Neural cell (in vitro differentiated cells): ENCODE measurements around the gene AFF3. TPM values are rescaled to one million over a fixed set of nuclear protein-coding genes. Genes with fewer than 3 reads are reported as not detected.

Experiments
- H2AFZ ChIP-seq: fragments of 200-600, 300-800 bp; sonication (generic), shearing (Covaris generic); 2 replicates; pipeline ENCODE4 v1.6.0; 2014; ENCODE audit warnings: low read depth, mild to moderate bottlenecking, antibody characterized with exemption, low read length, moderate library complexity
- H3F3A ChIP-seq: fragments of 200-600 bp; shearing (Covaris generic); 2 replicates; pipeline ENCODE4 v1.6.1; 2016; ENCODE audit warnings: mild to moderate bottlenecking, moderate library complexity, mixed read lengths, antibody characterized with exemption, low read length; ENCODE audit not compliant: insufficient read depth, poor library complexity, severe bottlenecking
- H3K27ac ChIP-seq: fragments of 200-600, 300-800 bp; sonication (generic), shearing (Covaris generic); 2 replicates; pipeline ENCODE4 v1.5.1; 2014; ENCODE audit warnings: mild to moderate bottlenecking, low read length, moderate library complexity
- H3K27me3 ChIP-seq: fragments of 300-800, 200-600 bp; sonication (generic), shearing (Covaris generic); 2 replicates; pipeline ENCODE4 v1.6.0; 2014; ENCODE audit warnings: mild to moderate bottlenecking, low read depth, low read length, moderate library complexity; ENCODE audit not compliant: insufficient read depth
- H3K36me3 ChIP-seq: fragments of 300-800, 200-600 bp; sonication (generic), shearing (Covaris generic); 2 replicates; pipeline ENCODE4 v1.5.1; 2014; ENCODE audit warnings: mild to moderate bottlenecking, antibody characterized with exemption, low read length, moderate library complexity; ENCODE audit not compliant: insufficient read depth
- H3K4me2 ChIP-seq: fragments of 300-800, 200-600 bp; sonication (generic), shearing (Covaris generic); 2 replicates; pipeline ENCODE4 v1.6.0; 2014; ENCODE audit warnings: mild to moderate bottlenecking, low read length
- H3K4me3 ChIP-seq: fragments of 300-800, 200-600 bp; sonication (generic), shearing (Covaris generic); 2 replicates; pipeline ENCODE4 v1.5.1; 2014; ENCODE audit warnings: mild to moderate bottlenecking, low read length, moderate library complexity
- H3K79me2 ChIP-seq: fragments of 200-600 bp; shearing (Covaris generic); replicated peaks from 2 replicates; pipeline ENCODE4 v1.6.0; 2014; ENCODE audit warnings: mild to moderate bottlenecking, low read length, moderate library complexity; ENCODE audit not compliant: insufficient read depth
- H3K9ac ChIP-seq: fragments of 300-800, 200-600 bp; sonication (generic), shearing (Covaris generic); 2 replicates; pipeline ENCODE4 v1.6.1; 2016; ENCODE audit warnings: mild to moderate bottlenecking, low read length, mixed read lengths
- H3K9me2 ChIP-seq: fragments of 200-600 bp; shearing (Covaris generic); 2 replicates; pipeline ENCODE4 v1.6.1; 2016; ENCODE audit warnings: mild to moderate bottlenecking, low read length, mixed read lengths; ENCODE audit not compliant: insufficient read depth
- H3K9me3 ChIP-seq: fragments of 200-600, 300-800 bp; sonication (generic), shearing (Covaris generic); 2 replicates; pipeline ENCODE4 v1.6.1; 2016; ENCODE audit warnings: mild to moderate bottlenecking, mixed run types, low read length, moderate library complexity, mixed read lengths
- H4K20me1 ChIP-seq: fragments of 200-600 bp; shearing (Covaris generic); 2 replicates; pipeline ENCODE4 v1.6.1; 2016; ENCODE audit warnings: mild to moderate bottlenecking, mixed run types; ENCODE audit not compliant: insufficient read depth
- EZH2 ChIP-seq: fragments of 200-600, 300-800 bp; shearing (Covaris generic), sonication (generic); IDR thresholded peaks from 2 replicates; pipeline ENCODE4 v1.6.1; 2014; ENCODE audit warnings: antibody characterized with exemption, low read length, borderline replicate concordance, mild to moderate bottlenecking; ENCODE audit not compliant: insufficient read depth, poor library complexity, severe bottlenecking
- MXI1 ChIP-seq: fragments of 450-650 bp; conservative IDR thresholded peaks from 2 replicates; pipeline ENCODE4 v1.6.1; 2014; ENCODE audit warnings: antibody characterized with exemption, mild to moderate bottlenecking; ENCODE audit not compliant: poor library complexity, severe bottlenecking
- POLR2AphosphoS5 ChIP-seq: IDR thresholded peaks from 2 replicates; pipeline ENCODE4 v1.6.1; 2012
- RAD21 ChIP-seq: fragments of 450-650 bp; conservative IDR thresholded peaks from 2 replicates; pipeline ENCODE4 v1.6.1; 2014; ENCODE audit warnings: antibody characterized with exemption, mild to moderate bottlenecking, moderate library complexity
- SMC3 ChIP-seq: fragments of 450-650 bp; conservative IDR thresholded peaks from 2 replicates; pipeline ENCODE4 v1.6.1; 2014; ENCODE audit warnings: antibody characterized with exemption, mild to moderate bottlenecking, moderate library complexity; ENCODE audit not compliant: poor library complexity
- TAF1 ChIP-seq: IDR thresholded peaks from 2 replicates; pipeline ENCODE4 v1.6.1; 2012; ENCODE audit warnings: low read depth
- polyA plus RNA-seq: library from polyadenylated mRNA; depleted of rRNA; stranded (reverse); fragments of >200 nt; gene quantifications from 2 replicates; pipeline ENCODE4 v1.2.3, GENCODE V29; 2014
- TF ChIP-seq, protein P1 (sequence below): fragments of 450-650 bp; IDR thresholded peaks from 2 replicates; pipeline ENCODE4 v1.5.1; 2014; ENCODE audit warnings: antibody characterized with exemption, mild to moderate bottlenecking, moderate library complexity; ENCODE audit not compliant: poor library complexity, severe bottlenecking
- TF ChIP-seq, protein P2 (sequence below): IDR thresholded peaks from 2 replicates; pipeline ENCODE4 v1.6.1; 2012; ENCODE audit warnings: borderline replicate concordance

AFF3 gene
- polyA plus RNA-seq, 1 donor from 2014 or later = 5.1 TPM

DNA sequence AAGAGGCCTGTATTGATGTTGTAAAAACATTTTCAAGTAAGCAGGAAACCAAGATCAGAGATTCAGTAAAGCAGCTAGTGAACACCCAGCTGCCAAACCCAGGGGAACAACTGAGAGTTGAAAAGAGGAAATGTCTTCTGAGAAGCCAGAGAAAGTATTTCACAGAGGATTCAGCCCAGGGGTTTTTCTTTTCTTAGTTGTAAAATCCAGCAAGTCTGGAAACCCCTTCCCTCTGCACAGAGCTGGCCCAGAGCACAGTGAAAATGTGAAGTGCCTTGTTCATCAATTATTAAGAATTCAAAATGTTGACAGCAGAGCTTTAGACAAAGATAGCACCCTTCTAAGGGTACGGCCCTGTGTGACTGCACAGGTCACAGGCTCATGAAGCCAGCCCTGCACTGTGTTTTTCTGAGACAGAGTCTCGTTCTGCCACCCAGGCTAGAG, 28.4 kb downstream of the AFF3 start:
- Histone ChIP-seq H3K4me2 (no peak overlapping the region), H4K20me1 (no peaks in the 10 kb centered on the region), H3K4me3 (no peak overlapping the region), H2AFZ (no peak overlapping the region), H3K27me3 (no peaks in the 10 kb centered on the region), H3K36me3 (no peaks in the 10 kb centered on the region), H3K79me2 (no peaks in the 10 kb centered on the region), H3K27ac (no peak overlapping the region), H3K9me2 (no peaks in the 10 kb centered on the region), H3K9ac (no peak overlapping the region), H3K9me3 (no peaks in the 10 kb centered on the region), H3F3A (no peaks in the 10 kb centered on the region)
- TF ChIP-seq, protein P1, sequence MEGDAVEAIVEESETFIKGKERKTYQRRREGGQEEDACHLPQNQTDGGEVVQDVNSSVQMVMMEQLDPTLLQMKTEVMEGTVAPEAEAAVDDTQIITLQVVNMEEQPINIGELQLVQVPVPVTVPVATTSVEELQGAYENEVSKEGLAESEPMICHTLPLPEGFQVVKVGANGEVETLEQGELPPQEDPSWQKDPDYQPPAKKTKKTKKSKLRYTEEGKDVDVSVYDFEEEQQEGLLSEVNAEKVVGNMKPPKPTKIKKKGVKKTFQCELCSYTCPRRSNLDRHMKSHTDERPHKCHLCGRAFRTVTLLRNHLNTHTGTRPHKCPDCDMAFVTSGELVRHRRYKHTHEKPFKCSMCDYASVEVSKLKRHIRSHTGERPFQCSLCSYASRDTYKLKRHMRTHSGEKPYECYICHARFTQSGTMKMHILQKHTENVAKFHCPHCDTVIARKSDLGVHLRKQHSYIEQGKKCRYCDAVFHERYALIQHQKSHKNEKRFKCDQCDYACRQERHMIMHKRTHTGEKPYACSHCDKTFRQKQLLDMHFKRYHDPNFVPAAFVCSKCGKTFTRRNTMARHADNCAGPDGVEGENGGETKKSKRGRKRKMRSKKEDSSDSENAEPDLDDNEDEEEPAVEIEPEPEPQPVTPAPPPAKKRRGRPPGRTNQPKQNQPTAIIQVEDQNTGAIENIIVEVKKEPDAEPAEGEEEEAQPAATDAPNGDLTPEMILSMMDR = no peak
- TF ChIP-seq SMC3 (no peak), EZH2 (no peak), RAD21 (no peak), MXI1 (no peak), POLR2AphosphoS5 (no peak), TAF1 (no peak)

DNA sequence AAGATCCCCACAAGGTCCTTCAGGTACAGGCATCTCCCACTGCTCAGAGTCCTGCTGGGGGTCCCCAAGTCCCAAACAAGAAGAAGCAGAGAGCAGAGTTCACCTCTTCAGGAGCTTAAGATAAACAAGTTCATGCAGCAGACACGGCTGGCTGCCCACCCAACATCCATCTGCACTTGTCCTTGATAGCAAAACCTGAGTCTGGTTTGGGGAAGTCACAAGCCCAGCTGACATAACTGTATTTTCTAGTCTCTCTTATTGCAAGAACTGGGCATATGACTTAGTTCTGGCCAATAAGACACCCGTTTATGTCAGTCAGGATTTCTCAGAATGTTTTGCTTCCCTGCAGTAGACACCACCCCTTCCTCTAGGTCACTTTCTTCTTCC, 31.8 kb downstream of the AFF3 start:
- H3K9ac ChIP-seq = no peak overlapping the region
- no peaks in the 10 kb centered on the region for H4K20me1 ChIP-seq
- no peaks in the 10 kb centered on the region for H3K79me2 ChIP-seq
- no peaks in the 10 kb centered on the region for H3K9me2 ChIP-seq
- H3F3A ChIP-seq = no peaks in the 10 kb centered on the region
- no peak for TF ChIP-seq SMC3
- TF ChIP-seq, protein P2, sequence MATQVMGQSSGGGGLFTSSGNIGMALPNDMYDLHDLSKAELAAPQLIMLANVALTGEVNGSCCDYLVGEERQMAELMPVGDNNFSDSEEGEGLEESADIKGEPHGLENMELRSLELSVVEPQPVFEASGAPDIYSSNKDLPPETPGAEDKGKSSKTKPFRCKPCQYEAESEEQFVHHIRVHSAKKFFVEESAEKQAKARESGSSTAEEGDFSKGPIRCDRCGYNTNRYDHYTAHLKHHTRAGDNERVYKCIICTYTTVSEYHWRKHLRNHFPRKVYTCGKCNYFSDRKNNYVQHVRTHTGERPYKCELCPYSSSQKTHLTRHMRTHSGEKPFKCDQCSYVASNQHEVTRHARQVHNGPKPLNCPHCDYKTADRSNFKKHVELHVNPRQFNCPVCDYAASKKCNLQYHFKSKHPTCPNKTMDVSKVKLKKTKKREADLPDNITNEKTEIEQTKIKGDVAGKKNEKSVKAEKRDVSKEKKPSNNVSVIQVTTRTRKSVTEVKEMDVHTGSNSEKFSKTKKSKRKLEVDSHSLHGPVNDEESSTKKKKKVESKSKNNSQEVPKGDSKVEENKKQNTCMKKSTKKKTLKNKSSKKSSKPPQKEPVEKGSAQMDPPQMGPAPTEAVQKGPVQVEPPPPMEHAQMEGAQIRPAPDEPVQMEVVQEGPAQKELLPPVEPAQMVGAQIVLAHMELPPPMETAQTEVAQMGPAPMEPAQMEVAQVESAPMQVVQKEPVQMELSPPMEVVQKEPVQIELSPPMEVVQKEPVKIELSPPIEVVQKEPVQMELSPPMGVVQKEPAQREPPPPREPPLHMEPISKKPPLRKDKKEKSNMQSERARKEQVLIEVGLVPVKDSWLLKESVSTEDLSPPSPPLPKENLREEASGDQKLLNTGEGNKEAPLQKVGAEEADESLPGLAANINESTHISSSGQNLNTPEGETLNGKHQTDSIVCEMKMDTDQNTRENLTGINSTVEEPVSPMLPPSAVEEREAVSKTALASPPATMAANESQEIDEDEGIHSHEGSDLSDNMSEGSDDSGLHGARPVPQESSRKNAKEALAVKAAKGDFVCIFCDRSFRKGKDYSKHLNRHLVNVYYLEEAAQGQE = no peak
- TF ChIP-seq EZH2 = no peak
- TF ChIP-seq MXI1 = no peak
- no peak for TF ChIP-seq POLR2AphosphoS5
- no peak for TF ChIP-seq TAF1
- no peaks in the 10 kb centered on the region for H3K36me3 ChIP-seq
- H3K27ac ChIP-seq = no peak overlapping the region
- H3K27me3 ChIP-seq = peaks cover 10% of the 10 kb centered on the region
- H2AFZ ChIP-seq = no peak overlapping the region
- H3K4me2 ChIP-seq = no peak overlapping the region
- H3K9me3 ChIP-seq = no peaks in the 10 kb centered on the region
- H3K4me3 ChIP-seq = no peak overlapping the region
